Activated naive CD8-positive, alpha-beta T cell (primary cell): ENCODE data around the gene NCF2.

Source experiments
- H3K27ac Mint-ChIP-seq: one replicate; pipeline ENCODE4 v1.8.0; 2021; ENCODE audit warnings: mixed read lengths
- H3K27me3 Mint-ChIP-seq: one replicate; pipeline ENCODE4 v1.8.0; 2021; ENCODE audit warnings: mixed read lengths
- H3K36me3 Mint-ChIP-seq: one replicate; pipeline ENCODE4 v1.8.0; 2021; ENCODE audit warnings: mixed read lengths
- H3K4me1 Mint-ChIP-seq: one replicate; pipeline ENCODE4 v1.8.0; 2021; ENCODE audit warnings: low read depth, mixed read lengths
- H3K4me3 Mint-ChIP-seq: one replicate; pipeline ENCODE4 v1.8.0; 2021; ENCODE audit warnings: mild to moderate bottlenecking, mixed read lengths
- H3K9me3 Mint-ChIP-seq: one replicate; pipeline ENCODE4 v1.8.0; 2021; ENCODE audit warnings: low read depth, mixed read lengths

The NCF2 gene

GRCh38 chr1:183565261-183565660 lies 25.0 kb downstream of the NCF2 start:
- Mint-ChIP-seq H3K4me1 (peaks cover 18% of the 10 kb centered on the region), H3K4me3 (no peak overlapping the region), H3K27ac (no peak overlapping the region), H3K27me3 (no peaks in the 10 kb centered on the region), H3K36me3 (peaks cover 6% of the 10 kb centered on the region), H3K9me3 (no peaks in the 10 kb centered on the region)

- Mint-ChIP-seq H3K36me3 (peaks cover 5% of the 10 kb centered on the region), H3K27me3 (no peaks in the 10 kb centered on the region), H3K4me1 (peaks cover 6% of the 10 kb centered on the region), H3K27ac (no peak overlapping the region), H3K4me3 (no peak overlapping the region), H3K9me3 (no peaks in the 10 kb centered on the region)
Measured at GRCh38 chr1:183562701-183563100, 27.6 kb downstream of the NCF2 start.

- Mint-ChIP-seq H3K4me1 (no peaks in the 10 kb centered on the region), H3K27me3 (no peaks in the 10 kb centered on the region), H3K36me3 (peaks cover 6% of the 10 kb centered on the region), H3K9me3 (no peaks in the 10 kb centered on the region), H3K27ac (no peak overlapping the region), H3K4me3 (no peak overlapping the region)
Measured at GRCh38 chr1:183559061-183559460, 31.2 kb downstream of the NCF2 start.

- no peaks in the 10 kb centered on the region for H3K9me3 Mint-ChIP-seq
- no peak overlapping the region for H3K4me3 Mint-ChIP-seq
- H3K27me3 Mint-ChIP-seq: no peaks in the 10 kb centered on the region
- H3K27ac Mint-ChIP-seq: no peak overlapping the region
- H3K4me1 Mint-ChIP-seq: no peaks in the 10 kb centered on the region
- H3K36me3 Mint-ChIP-seq: peaks cover 6% of the 10 kb centered on the region
Measured at GRCh38 chr1:183554577-183554976, 35.7 kb downstream of the NCF2 start.

- H3K4me3 Mint-ChIP-seq: no peak overlapping the region
- peak overlapping the region; percentile 28 for H3K27ac Mint-ChIP-seq
- H3K36me3 Mint-ChIP-seq: peaks cover 6% of the 10 kb centered on the region
- H3K27me3 Mint-ChIP-seq: no peaks in the 10 kb centered on the region
- H3K9me3 Mint-ChIP-seq: no peaks in the 10 kb centered on the region
- no peaks in the 10 kb centered on the region for H3K4me1 Mint-ChIP-seq
Measured at GRCh38 chr1:183553764-183554163, 36.5 kb downstream of the NCF2 start.

GRCh38 chr1:183553331-183553730 lies 36.9 kb downstream of the NCF2 start:
- Mint-ChIP-seq H3K4me1 (no peaks in the 10 kb centered on the region), H3K9me3 (no peaks in the 10 kb centered on the region), H3K4me3 (no peak overlapping the region), H3K36me3 (peaks cover 6% of the 10 kb centered on the region), H3K27me3 (no peaks in the 10 kb centered on the region), H3K27ac (peak overlapping the region; percentile 48)

- H3K36me3 Mint-ChIP-seq: peaks cover 6% of the 10 kb centered on the region
Measured at GRCh38 chr1:183552891-183553290, 37.4 kb downstream of the NCF2 start.

GRCh38 chr1:183552441-183552840 lies 37.8 kb downstream of the NCF2 start:
- H3K36me3 Mint-ChIP-seq: peaks cover 3% of the 10 kb centered on the region
- H3K4me3 Mint-ChIP-seq: no peak overlapping the region
- H3K27me3 Mint-ChIP-seq: no peaks in the 10 kb centered on the region
- no peaks in the 10 kb centered on the region for H3K4me1 Mint-ChIP-seq
- no peaks in the 10 kb centered on the region for H3K9me3 Mint-ChIP-seq
- no peak overlapping the region for H3K27ac Mint-ChIP-seq

More at GRCh38 chr1:183552891-183553290, 37.4 kb downstream of the NCF2 start:
- no peaks in the 10 kb centered on the region for H3K9me3 Mint-ChIP-seq
- H3K27me3 Mint-ChIP-seq: no peaks in the 10 kb centered on the region
- no peaks in the 10 kb centered on the region for H3K4me1 Mint-ChIP-seq
- H3K4me3 Mint-ChIP-seq: no peak overlapping the region
- H3K27ac Mint-ChIP-seq: peak overlapping the region; percentile 48

GRCh38 chr1:183551924-183552323 lies 38.3 kb downstream of the NCF2 start:
- Mint-ChIP-seq H3K27me3 (no peaks in the 10 kb centered on the region), H3K27ac (peak overlapping the region; percentile 70), H3K36me3 (peaks cover 4% of the 10 kb centered on the region), H3K4me3 (no peak overlapping the region), H3K9me3 (no peaks in the 10 kb centered on the region), H3K4me1 (no peaks in the 10 kb centered on the region)

- Mint-ChIP-seq H3K9me3 (no peaks in the 10 kb centered on the region), H3K27ac (peak overlapping the region; percentile 59), H3K36me3 (peaks cover 7% of the 10 kb centered on the region), H3K4me1 (peaks cover 1% of the 10 kb centered on the region), H3K27me3 (no peaks in the 10 kb centered on the region), H3K4me3 (no peak overlapping the region)
Measured at GRCh38 chr1:183550915-183551314, 39.3 kb downstream of the NCF2 start.

- H3K27ac Mint-ChIP-seq: no peak overlapping the region
- peaks cover 1% of the 10 kb centered on the region for H3K4me1 Mint-ChIP-seq
- no peaks in the 10 kb centered on the region for H3K9me3 Mint-ChIP-seq
- peaks cover 7% of the 10 kb centered on the region for H3K36me3 Mint-ChIP-seq
- H3K27me3 Mint-ChIP-seq: no peaks in the 10 kb centered on the region
- no peak overlapping the region for H3K4me3 Mint-ChIP-seq
Measured at GRCh38 chr1:183548116-183548515, 42.1 kb downstream of the NCF2 start.

GRCh38 chr1:183546427-183546826 lies 43.8 kb downstream of the NCF2 start:
- Mint-ChIP-seq H3K27me3 (no peaks in the 10 kb centered on the region), H3K36me3 (peaks cover 7% of the 10 kb centered on the region), H3K9me3 (no peaks in the 10 kb centered on the region), H3K4me1 (peaks cover 1% of the 10 kb centered on the region), H3K4me3 (no peak overlapping the region), H3K27ac (no peak overlapping the region)

GRCh38 chr1:183544598-183545297 lies 45.5 kb downstream of the NCF2 start:
- Mint-ChIP-seq H3K4me3 (no peak overlapping the region), H3K27ac (no peak overlapping the region), H3K27me3 (no peaks in the 10 kb centered on the region), H3K9me3 (no peaks in the 10 kb centered on the region), H3K4me1 (peaks cover 1% of the 10 kb centered on the region), H3K36me3 (peaks cover 5% of the 10 kb centered on the region)

- peaks cover 9% of the 10 kb centered on the region for H3K36me3 Mint-ChIP-seq
- no peak overlapping the region for H3K27ac Mint-ChIP-seq
- no peaks in the 10 kb centered on the region for H3K9me3 Mint-ChIP-seq
Measured at GRCh38 chr1:183543619-183544204, 46.5 kb downstream of the NCF2 start.

GRCh38 chr1:183537405-183537804 lies 52.9 kb downstream of the NCF2 start:
- Mint-ChIP-seq H3K27me3 (no peaks in the 10 kb centered on the region), H3K4me1 (no peaks in the 10 kb centered on the region), H3K36me3 (peaks cover 21% of the 10 kb centered on the region), H3K9me3 (no peaks in the 10 kb centered on the region), H3K4me3 (no peak overlapping the region), H3K27ac (no peak overlapping the region)

More at GRCh38 chr1:183543619-183544204, 46.5 kb downstream of the NCF2 start:
- no peak overlapping the region for H3K4me3 Mint-ChIP-seq
- no peaks in the 10 kb centered on the region for H3K27me3 Mint-ChIP-seq
- H3K4me1 Mint-ChIP-seq: peaks cover 1% of the 10 kb centered on the region
